RWPE1 (cell line): Measurements from ENCODE around the gene SLC25A24.
"Not testable (repeated sequence)": the region's sequence is repeated elsewhere in the genome, so short reads cannot be mapped to it uniquely, and the experiment has no call there.

Experiments used
- CTCF ChIA-PET: fragments of 350-600 bp; sonication (Branson Sonifier 250); formaldehyde crosslinking; extraction: SDS; loops from one replicate; lab custom pipeline; 2021; lab: Yijun Ruan, JAX
- POLR2A ChIA-PET: fragments of 400-600 bp; formaldehyde crosslinking; extraction: SDS; loops from one replicate; lab custom pipeline; 2020; ENCODE audit warnings: antibody characterized with exemption; ENCODE audit not compliant: low non-redundant PET; lab: Yijun Ruan, JAX
- DNase-seq: peaks from one replicate; pipeline ENCODE4 v3.0.0; 2012; ENCODE audit warnings: low spot score
- H3K27ac ChIP-seq: fragments of 450-650 bp; 2 replicates; pipeline ENCODE4 v1.5.1; 2017
- TF ChIP-seq, protein P1 (sequence below): fragments of 450-650 bp; conservative IDR thresholded peaks from 2 replicates; pipeline ENCODE4 v1.5.1; 2017; ENCODE audit warnings: low read depth, mild to moderate bottlenecking

SLC25A24 gene

DNA sequence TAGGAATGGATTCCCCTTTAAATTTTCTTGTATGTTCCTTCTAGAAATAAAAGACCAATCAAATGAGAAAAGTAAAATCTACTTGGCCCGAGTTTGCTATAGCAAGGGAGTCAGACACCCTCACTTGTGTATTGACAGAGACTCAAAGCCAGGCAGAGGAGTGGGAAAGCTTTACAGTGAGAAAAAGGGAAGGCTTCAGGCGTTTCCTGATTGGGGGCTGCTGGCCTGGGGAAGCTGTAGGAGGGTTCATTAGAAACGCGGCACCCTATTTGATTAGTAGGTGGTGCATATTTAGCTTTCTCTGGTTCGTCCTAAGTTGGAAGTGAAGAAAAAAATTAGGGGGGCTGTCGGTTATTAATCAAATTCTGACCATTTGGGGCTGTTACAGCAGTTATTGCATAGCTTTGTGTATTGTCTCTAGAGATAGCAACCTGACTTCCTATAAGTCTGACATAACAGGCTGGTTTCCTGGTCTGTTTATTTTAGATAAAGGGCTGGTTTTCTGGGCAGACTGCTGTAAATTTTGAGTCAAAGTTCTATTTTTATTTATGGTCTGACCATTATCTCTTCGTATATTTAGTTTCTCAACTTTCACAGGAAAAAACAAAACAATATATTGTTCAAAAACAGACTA lies 10.0 kb downstream of the SLC25A24 start:
- ChIA-PET POLR2A (no interaction called here), CTCF (interaction anchor here (0.6 to 0.7 kb wide), 2 partner anchors 408 to 457 kb away, joined by 3 read pairs; no protein-coding TSS in a partner anchor)
- TF ChIP-seq, protein P1, sequence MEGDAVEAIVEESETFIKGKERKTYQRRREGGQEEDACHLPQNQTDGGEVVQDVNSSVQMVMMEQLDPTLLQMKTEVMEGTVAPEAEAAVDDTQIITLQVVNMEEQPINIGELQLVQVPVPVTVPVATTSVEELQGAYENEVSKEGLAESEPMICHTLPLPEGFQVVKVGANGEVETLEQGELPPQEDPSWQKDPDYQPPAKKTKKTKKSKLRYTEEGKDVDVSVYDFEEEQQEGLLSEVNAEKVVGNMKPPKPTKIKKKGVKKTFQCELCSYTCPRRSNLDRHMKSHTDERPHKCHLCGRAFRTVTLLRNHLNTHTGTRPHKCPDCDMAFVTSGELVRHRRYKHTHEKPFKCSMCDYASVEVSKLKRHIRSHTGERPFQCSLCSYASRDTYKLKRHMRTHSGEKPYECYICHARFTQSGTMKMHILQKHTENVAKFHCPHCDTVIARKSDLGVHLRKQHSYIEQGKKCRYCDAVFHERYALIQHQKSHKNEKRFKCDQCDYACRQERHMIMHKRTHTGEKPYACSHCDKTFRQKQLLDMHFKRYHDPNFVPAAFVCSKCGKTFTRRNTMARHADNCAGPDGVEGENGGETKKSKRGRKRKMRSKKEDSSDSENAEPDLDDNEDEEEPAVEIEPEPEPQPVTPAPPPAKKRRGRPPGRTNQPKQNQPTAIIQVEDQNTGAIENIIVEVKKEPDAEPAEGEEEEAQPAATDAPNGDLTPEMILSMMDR = no peak
- no peak for DNase-seq
- no peak overlapping the region for H3K27ac ChIP-seq

GRCh38 chr1:108188801-108189200 lies 11.3 kb downstream of the SLC25A24 start:
- H3K27ac ChIP-seq = no peak overlapping the region
- POLR2A ChIA-PET = interaction anchor here (0.5 kb wide), 1 partner anchor 912 kb away, joined by 4 read pairs; no protein-coding TSS in a partner anchor
- CTCF ChIA-PET = no interaction called here
- TF ChIP-seq, protein P1 = no peak
- no peak for DNase-seq

DNA sequence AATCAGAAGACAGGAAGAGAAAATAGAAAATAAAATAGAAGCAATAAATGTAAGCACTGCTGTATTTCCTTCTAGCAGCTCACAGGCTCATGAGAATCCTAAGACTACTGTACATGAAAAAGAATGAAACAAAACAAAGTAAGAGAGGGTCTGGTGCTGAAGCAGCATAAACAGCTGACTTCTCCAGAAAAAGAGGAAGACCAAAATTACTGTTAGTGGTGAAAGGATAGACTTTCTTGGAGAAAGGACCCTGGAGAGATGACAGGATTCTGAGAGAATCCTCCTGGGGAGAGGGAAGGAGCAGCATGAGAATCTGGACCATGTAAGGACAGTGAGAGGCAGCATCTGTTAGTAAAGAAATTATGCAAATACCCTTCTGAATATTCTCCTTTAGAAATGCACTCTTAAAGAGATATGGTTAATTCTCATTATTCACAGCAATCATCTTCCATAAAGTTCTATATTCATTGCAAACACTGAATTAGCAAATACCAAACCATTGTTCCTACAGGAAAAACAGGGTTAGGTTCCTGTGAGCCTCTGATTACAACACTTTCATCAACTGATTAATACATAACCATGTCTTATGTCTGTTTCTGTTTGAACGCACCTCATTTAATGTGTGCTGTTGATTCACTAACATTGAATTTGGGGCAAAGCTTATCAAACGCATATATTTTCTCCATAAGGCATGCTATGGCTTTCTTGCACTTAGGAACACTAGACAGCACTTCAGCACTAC lies 17.0 kb downstream of the SLC25A24 start:
- POLR2A ChIA-PET = no interaction called here
- CTCF ChIA-PET = interaction anchor here (0.6 to 0.7 kb wide), 2 partner anchors 584 to 1486 kb away, joined by 3 to 6 read pairs; no protein-coding TSS in a partner anchor
- DNase-seq = no peak
- TF ChIP-seq, protein P1 = no peak
- peak overlapping the region; percentile 72 for H3K27ac ChIP-seq

- ChIA-PET CTCF (no interaction called here), POLR2A (no interaction called here)
- H3K27ac ChIP-seq = no peak overlapping the region
- DNase-seq = no peak
- TF ChIP-seq, protein P1 = no peak
Measured at GRCh38 chr1:108179018-108179417, 21.1 kb downstream of the SLC25A24 start.

DNA sequence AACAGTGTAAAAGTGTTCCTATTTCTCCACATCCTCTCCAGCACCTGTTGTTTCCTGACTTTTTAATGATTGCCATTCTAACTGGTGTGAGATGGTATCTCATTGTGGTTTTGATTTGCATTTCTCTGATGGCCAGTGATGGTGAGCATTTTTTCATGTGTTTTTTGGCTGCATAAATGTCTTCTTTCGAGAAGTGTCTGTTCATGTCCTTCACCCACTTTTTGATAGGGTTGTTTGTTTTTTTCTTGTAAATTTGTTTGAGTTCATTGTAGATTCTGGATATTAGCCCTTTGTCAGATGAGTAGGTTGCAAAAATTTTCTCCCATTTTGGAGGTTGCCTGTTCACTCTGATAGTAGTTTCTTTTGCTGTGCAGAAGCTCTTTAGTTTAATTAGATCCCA lies 37.7 kb downstream of the SLC25A24 start:
- H3K27ac ChIP-seq, CTCF ChIA-PET, POLR2A ChIA-PET, DNase-seq: not testable (repeated sequence)

DNA sequence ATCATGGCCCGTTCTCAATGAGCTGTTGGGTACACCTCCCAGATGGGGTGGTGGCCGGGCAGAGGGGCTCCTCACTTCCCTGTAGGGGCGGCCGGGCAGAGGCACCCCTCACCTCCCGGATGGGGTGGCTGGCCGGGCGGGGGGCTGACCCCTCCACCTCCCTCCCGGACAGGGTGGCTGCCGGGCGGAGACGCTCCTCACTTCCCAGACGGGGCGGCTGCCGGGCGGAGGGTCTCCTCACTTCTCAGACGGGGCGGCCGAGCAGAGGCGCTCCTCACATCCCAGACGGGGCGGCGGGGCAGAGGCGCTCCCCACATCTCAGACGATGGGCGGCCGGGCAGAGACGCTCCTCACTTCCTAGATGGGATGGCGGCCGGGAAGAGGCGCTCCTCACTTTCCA lies 40.2 kb downstream of the SLC25A24 start:
- POLR2A ChIA-PET, H3K27ac ChIP-seq, DNase-seq, CTCF ChIA-PET: not testable (repeated sequence)

DNA sequence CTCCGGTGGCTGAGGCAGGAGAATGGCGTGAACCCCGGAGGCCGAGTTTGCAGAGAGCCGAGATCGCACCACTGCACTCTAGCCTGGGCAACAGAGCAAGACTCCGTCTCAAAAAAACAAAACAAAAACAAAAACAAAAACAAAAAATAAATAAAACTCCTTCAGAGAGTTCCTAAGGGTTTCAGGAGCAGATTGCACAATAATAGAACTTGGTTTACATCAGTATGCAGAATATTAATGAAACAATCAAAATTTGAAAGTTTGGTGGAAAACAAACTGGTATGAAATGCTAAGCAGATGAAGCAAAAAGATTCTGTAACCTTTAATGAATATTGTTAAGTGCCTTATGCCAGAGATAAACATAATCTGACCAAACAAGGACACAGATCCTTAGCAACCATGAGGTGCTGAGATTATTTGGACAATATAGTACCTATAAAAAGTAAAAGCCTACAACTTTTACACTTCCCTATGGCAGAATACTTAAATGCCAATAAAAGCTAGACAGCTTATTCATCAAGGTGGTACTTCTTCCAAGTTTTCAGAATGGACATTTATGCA lies 41.2 kb downstream of the SLC25A24 start:
- H3K27ac ChIP-seq = no peak overlapping the region
- TF ChIP-seq, protein P1 = no peak
- no peak for DNase-seq
- POLR2A ChIA-PET = no interaction called here
- CTCF ChIA-PET = no interaction called here
